ENCODE measurements around the gene PRIM2. TPM values are rescaled to one million over a fixed set of nuclear protein-coding genes. Genes with fewer than 3 reads are reported as not detected.
"Not testable (repeated sequence)": the region's sequence is repeated elsewhere in the genome, so short reads cannot be mapped to it uniquely, and the experiment has no call there.

PRIM2 gene
- total RNA-seq, 2 donors from 2014 or later = 7.3 to 11.4 TPM

GRCh38 chr6:57521085-57521484, 203.7 kb downstream of the PRIM2 start:
- not testable (repeated sequence) for ATAC-seq (ENCODE audit: insufficient number of reproducible peaks, low FRiP score, low read depth); H3K4me3 ChIP-seq; H3K27me3 ChIP-seq (replicated peaks; ENCODE audit: insufficient read depth); H3K4me1 ChIP-seq (ENCODE audit: control insufficient read depth in 1 of 2, low read depth in 2 of 2); H3K36me3 ChIP-seq; H3K27ac ChIP-seq; DNase-seq (ENCODE audit: low spot score); H3K9me3 ChIP-seq

DNA sequence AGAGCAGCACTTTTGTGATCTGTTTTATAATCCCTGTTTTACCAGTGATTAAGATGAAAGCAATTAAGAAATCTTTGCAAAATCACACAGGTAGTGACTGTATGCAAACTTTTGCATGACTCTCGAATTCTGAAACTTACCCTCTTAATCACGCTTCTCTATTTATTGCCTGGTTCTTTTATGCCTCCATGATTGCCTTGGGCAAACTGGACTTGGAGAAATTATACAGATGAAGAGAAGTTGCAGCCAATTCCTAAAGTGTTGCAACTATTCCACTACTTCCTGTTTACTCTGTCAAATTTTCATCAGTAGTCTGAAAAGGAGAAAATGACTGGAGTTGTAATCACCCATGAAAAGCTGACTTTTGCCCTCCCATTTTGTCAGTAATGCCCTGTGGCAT, 205.8 kb downstream of the PRIM2 start:
- not testable (repeated sequence) for H3K4me1 ChIP-seq (ENCODE audit: control insufficient read depth in 1 of 2, low read depth in 2 of 2); DNase-seq (ENCODE audit: low spot score); H3K4me3 ChIP-seq; ATAC-seq (ENCODE audit: insufficient number of reproducible peaks, low FRiP score, low read depth); H3K27me3 ChIP-seq (replicated peaks; ENCODE audit: insufficient read depth); H3K36me3 ChIP-seq; H3K9me3 ChIP-seq; H3K27ac ChIP-seq

GRCh38 chr6:57529755-57530154, 212.3 kb downstream of the PRIM2 start:
- H3K4me3 ChIP-seq; H3K27ac ChIP-seq; DNase-seq (ENCODE audit: low spot score); H3K27me3 ChIP-seq (replicated peaks; ENCODE audit: insufficient read depth); ATAC-seq (ENCODE audit: insufficient number of reproducible peaks, low FRiP score, low read depth); H3K36me3 ChIP-seq; H3K4me1 ChIP-seq (ENCODE audit: control insufficient read depth in 1 of 2, low read depth in 2 of 2); H3K9me3 ChIP-seq: not testable (repeated sequence)

- H3K4me3 ChIP-seq; ATAC-seq (ENCODE audit: insufficient number of reproducible peaks, low FRiP score, low read depth); H3K36me3 ChIP-seq; H3K9me3 ChIP-seq; H3K27me3 ChIP-seq (replicated peaks; ENCODE audit: insufficient read depth); H3K27ac ChIP-seq; DNase-seq (ENCODE audit: low spot score); H3K4me1 ChIP-seq (ENCODE audit: control insufficient read depth in 1 of 2, low read depth in 2 of 2): not testable (repeated sequence)
Observed at GRCh38 chr6:57532660-57533059, 215.2 kb downstream of the PRIM2 start.

DNA sequence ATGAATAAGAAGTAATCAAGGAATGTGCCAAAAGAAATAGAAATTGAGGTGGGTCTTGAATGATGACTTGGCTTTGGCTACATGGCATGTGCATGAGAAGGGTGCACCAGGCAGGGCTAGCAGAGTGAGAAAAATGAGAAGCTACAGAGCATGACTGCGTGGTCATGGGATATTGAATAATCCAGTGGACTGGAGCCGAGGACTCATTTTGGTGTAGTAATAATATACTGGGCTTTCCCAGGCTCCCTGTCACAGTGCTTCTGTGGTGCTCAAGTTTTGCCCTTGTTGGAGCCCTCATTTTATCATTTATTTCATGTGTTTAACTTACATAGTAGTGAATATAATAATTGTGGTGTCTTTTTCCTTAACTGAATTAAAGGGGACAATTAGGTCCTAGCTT, 217.7 kb downstream of the PRIM2 start:
- not testable (repeated sequence) for DNase-seq (ENCODE audit: low spot score); H3K36me3 ChIP-seq; H3K27me3 ChIP-seq (replicated peaks; ENCODE audit: insufficient read depth); H3K27ac ChIP-seq; H3K4me3 ChIP-seq; ATAC-seq (ENCODE audit: insufficient number of reproducible peaks, low FRiP score, low read depth); H3K9me3 ChIP-seq; H3K4me1 ChIP-seq (ENCODE audit: control insufficient read depth in 1 of 2, low read depth in 2 of 2)

DNA sequence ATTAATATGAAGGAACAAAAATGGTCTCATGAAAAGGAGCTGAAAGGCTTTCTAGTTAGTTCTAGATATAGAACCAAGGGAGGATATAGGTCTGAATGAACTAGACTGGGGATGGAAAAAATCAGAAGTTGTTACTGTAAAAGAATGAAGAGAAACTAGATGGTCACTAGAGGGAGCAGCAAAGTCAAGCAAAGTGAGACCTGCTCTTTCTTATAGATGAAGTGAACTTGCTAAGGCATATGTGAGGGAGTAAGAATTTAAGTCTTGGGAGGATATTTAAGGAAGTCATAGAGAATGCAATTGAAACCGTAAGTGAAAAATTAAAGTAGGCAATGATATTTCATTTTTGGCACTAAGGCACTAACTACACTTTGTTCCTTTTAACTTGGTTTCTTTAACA, 218.6 kb downstream of the PRIM2 start:
- DNase-seq (ENCODE audit: low spot score); ATAC-seq (ENCODE audit: insufficient number of reproducible peaks, low FRiP score, low read depth); H3K9me3 ChIP-seq; H3K27ac ChIP-seq; H3K4me1 ChIP-seq (ENCODE audit: control insufficient read depth in 1 of 2, low read depth in 2 of 2); H3K27me3 ChIP-seq (replicated peaks; ENCODE audit: insufficient read depth); H3K4me3 ChIP-seq; H3K36me3 ChIP-seq: not testable (repeated sequence)

GRCh38 chr6:57537916-57538315, 220.5 kb downstream of the PRIM2 start:
- not testable (repeated sequence) for ATAC-seq (ENCODE audit: insufficient number of reproducible peaks, low FRiP score, low read depth)

GRCh38 chr6:57551961-57552360, 234.5 kb downstream of the PRIM2 start:
- not testable (repeated sequence) for H3K9me3 ChIP-seq; H3K27ac ChIP-seq; H3K36me3 ChIP-seq; ATAC-seq (ENCODE audit: insufficient number of reproducible peaks, low FRiP score, low read depth); DNase-seq (ENCODE audit: low spot score); H3K4me1 ChIP-seq (ENCODE audit: control insufficient read depth in 1 of 2, low read depth in 2 of 2); H3K4me3 ChIP-seq; H3K27me3 ChIP-seq (replicated peaks; ENCODE audit: insufficient read depth)

More at GRCh38 chr6:57537916-57538315, 220.5 kb downstream of the PRIM2 start:
- not testable (repeated sequence) for H3K4me3 ChIP-seq; H3K27me3 ChIP-seq (replicated peaks; ENCODE audit: insufficient read depth); DNase-seq (ENCODE audit: low spot score); H3K27ac ChIP-seq; H3K9me3 ChIP-seq; H3K4me1 ChIP-seq (ENCODE audit: control insufficient read depth in 1 of 2, low read depth in 2 of 2); H3K36me3 ChIP-seq

GRCh38 chr6:57557855-57558254, 240.4 kb downstream of the PRIM2 start:
- DNase-seq (ENCODE audit: low spot score); H3K27me3 ChIP-seq (replicated peaks; ENCODE audit: insufficient read depth); H3K4me3 ChIP-seq; H3K4me1 ChIP-seq (ENCODE audit: control insufficient read depth in 1 of 2, low read depth in 2 of 2); H3K36me3 ChIP-seq; H3K27ac ChIP-seq; H3K9me3 ChIP-seq; ATAC-seq (ENCODE audit: insufficient number of reproducible peaks, low FRiP score, low read depth): not testable (repeated sequence)

DNA sequence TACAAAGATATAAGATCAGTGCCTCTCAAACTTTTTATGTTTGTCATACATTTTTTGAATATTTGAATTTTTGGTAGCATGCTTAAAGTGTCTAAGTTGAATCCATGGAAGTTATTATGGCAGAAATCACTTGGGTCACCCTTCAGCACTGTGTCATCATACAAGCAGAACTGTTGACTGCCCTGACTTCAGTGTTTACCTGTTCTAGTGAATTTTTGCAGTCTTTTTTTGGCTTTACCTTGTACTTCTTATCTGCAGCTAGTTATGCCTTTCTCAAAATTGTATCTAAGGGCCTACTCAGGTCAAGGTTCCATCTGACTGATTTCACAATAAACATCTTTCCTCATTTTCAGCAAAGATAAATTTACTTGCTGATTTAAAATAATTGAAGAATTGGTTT, 241.7 kb downstream of the PRIM2 start:
- not testable (repeated sequence) for H3K27ac ChIP-seq; H3K36me3 ChIP-seq; ATAC-seq (ENCODE audit: insufficient number of reproducible peaks, low FRiP score, low read depth); H3K4me3 ChIP-seq; H3K4me1 ChIP-seq (ENCODE audit: control insufficient read depth in 1 of 2, low read depth in 2 of 2); DNase-seq (ENCODE audit: low spot score); H3K27me3 ChIP-seq (replicated peaks; ENCODE audit: insufficient read depth); H3K9me3 ChIP-seq

GRCh38 chr6:57562233-57562632, 244.8 kb downstream of the PRIM2 start:
- H3K36me3 ChIP-seq; H3K27ac ChIP-seq; ATAC-seq (ENCODE audit: insufficient number of reproducible peaks, low FRiP score, low read depth); H3K4me1 ChIP-seq (ENCODE audit: control insufficient read depth in 1 of 2, low read depth in 2 of 2); H3K27me3 ChIP-seq (replicated peaks; ENCODE audit: insufficient read depth); DNase-seq (ENCODE audit: low spot score); H3K4me3 ChIP-seq; H3K9me3 ChIP-seq: not testable (repeated sequence)

DNA sequence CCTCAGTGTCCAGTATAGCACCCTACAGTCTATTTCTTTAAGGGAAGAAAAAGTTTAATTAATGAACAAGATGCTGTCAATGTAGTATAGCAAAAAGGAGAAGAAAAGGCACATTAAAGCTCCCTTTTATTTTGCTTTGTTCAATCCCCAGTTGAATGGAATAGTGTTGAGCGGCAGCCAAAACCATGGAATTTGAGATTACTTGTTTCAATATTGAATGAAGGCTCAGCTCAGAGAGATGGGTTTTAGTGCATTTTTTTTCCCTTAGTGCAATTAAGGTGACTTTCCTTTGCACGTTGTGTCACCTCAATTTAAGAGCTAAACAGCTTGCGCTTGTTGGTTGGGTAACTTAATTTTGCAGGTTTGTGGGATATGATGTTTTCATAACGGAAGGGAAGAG, 254.7 kb downstream of the PRIM2 start:
- not testable (repeated sequence) for H3K4me3 ChIP-seq; H3K9me3 ChIP-seq; ATAC-seq (ENCODE audit: insufficient number of reproducible peaks, low FRiP score, low read depth); H3K4me1 ChIP-seq (ENCODE audit: control insufficient read depth in 1 of 2, low read depth in 2 of 2); H3K27ac ChIP-seq; H3K27me3 ChIP-seq (replicated peaks; ENCODE audit: insufficient read depth); DNase-seq (ENCODE audit: low spot score); H3K36me3 ChIP-seq

DNA sequence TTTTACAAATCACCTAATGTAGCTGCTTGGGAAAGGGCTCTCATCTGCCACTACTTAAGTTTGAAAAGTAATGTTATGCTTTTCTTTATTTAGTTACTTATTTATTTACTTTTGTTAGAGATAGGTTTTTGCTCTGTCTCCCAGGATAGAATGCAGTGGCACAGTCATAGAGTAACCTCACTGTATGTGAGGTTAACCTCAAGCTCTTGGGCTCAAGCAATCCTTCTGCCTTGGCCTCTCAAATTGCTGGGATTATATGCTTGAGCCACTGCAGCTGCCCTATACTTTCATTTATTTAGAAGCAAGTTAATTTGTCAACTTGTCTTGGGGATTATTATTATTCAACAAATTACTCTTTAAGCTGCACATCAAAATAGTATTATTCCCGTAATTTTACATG, 255.4 kb downstream of the PRIM2 start:
- H3K27me3 ChIP-seq (replicated peaks; ENCODE audit: insufficient read depth); DNase-seq (ENCODE audit: low spot score); H3K27ac ChIP-seq; H3K4me3 ChIP-seq; H3K4me1 ChIP-seq (ENCODE audit: control insufficient read depth in 1 of 2, low read depth in 2 of 2); H3K36me3 ChIP-seq; H3K9me3 ChIP-seq; ATAC-seq (ENCODE audit: insufficient number of reproducible peaks, low FRiP score, low read depth): not testable (repeated sequence)
